Subcutaneous abdominal adipose tissue (tissue), 5 donors: ENCODE data around the gene TRPV2.

Experiments
- H3K27ac ChIP-seq: one replicate; pipeline ENCODE4 v1.7.0; 2013; ENCODE audit warnings: low read depth, mild to moderate bottlenecking, inconsistent platforms, low read length, moderate library complexity
- H3K27me3 ChIP-seq, 5 donors: one replicate each; pipeline ENCODE4 v1.7.0; 2013; ENCODE audit warnings: low read length in 5 of 5, inconsistent platforms in 1 of 5; ENCODE audit not compliant: control insufficient read depth in 5 of 5, insufficient read depth in 4 of 5
- H3K36me3 ChIP-seq, 5 donors: one replicate each; pipeline ENCODE4 v1.7.0; 2013; ENCODE audit warnings: low read length in 5 of 5; ENCODE audit not compliant: control insufficient read depth in 5 of 5, insufficient read depth in 5 of 5
- H3K4me1 ChIP-seq, 5 donors: one replicate each; pipeline ENCODE4 v1.7.0; 2013; ENCODE audit warnings: low read length in 5 of 5, mild to moderate bottlenecking in 3 of 5, moderate library complexity in 1 of 5; ENCODE audit not compliant: control insufficient read depth in 5 of 5, insufficient read depth in 5 of 5
- H3K4me3 ChIP-seq, 5 donors: one replicate each; pipeline ENCODE4 v1.7.0; 2013; ENCODE audit warnings: low read length in 5 of 5, low read depth in 1 of 5
- H3K9ac ChIP-seq, 5 donors: one replicate each; pipeline ENCODE4 v1.7.0; 2013; ENCODE audit warnings: low read length in 5 of 5, mild to moderate bottlenecking in 4 of 5, moderate library complexity in 3 of 5
- H3K9me3 ChIP-seq, 5 donors: one replicate each; pipeline ENCODE4 v1.7.0; 2013; ENCODE audit warnings: low read length in 5 of 5; ENCODE audit not compliant: control insufficient read depth in 5 of 5
- donor health status: healthy.
- donor health status: healthy.
- donor health status: healthy.
- donor health status: healthy.
- donor health status: healthy.

Gene TRPV2

DNA sequence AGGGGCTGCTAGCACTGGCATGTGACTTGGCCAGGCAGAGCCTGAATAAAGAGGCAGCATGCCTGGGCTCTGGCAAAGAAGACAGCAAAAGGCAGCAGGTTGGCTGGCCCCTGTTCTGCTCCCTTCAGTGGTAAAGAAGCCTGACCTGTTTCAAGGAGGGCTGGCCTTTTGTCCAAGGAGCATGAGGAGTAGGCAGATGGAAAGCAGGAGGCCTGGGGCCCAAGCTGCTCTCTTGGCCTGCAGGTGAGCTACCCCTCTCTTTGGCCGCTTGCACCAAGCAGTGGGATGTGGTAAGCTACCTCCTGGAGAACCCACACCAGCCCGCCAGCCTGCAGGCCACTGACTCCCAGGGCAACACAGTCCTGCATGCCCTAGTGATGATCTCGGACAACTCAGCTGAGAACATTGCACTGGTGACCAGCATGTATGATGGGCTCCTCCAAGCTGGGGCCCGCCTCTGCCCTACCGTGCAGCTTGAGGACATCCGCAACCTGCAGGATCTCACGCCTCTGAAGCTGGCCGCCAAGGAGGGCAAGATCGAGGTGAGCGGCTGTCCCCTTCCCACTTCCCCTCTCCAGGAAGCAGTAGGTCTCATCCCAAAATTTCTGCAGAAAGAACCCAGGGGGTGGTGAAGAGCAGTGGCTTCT is 8.0 kb downstream of the TRPV2 start:
- H3K27ac ChIP-seq = no peak overlapping the region
- no peaks in the 10 kb centered on the region for H3K27me3 ChIP-seq
- H3K9me3 ChIP-seq = no peaks in the 10 kb centered on the region
- no peak overlapping the region for H3K9ac ChIP-seq
- no peak overlapping the region for H3K4me3 ChIP-seq
- peaks cover 0 to 68% (median 46%) of the 10 kb centered on the region in 5 donors for H3K36me3 ChIP-seq
- H3K4me1 ChIP-seq = peaks cover 4 to 19% (median 17%) of the 10 kb centered on the region in 5 donors

DNA sequence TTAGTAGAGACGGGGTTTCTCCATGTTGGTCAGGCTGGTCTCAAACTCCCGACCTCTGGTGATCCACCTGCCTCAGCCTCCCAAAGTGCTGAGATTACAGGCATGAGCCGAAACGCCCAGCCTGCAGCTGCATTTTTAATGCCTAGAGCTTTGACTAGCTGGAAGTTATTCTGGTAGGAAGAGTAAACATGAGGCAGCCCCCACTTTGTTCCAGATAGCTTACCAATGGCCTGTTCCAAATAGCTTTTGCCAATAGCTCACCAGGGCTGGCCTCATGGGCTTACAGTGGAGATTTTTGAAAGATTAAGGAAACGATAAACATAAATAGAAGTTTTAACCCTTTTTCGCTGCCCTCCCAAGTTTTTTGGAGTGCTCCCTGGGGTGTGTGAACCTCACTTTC is 9.8 kb downstream of the TRPV2 start:
- no peak overlapping the region for H3K27ac ChIP-seq
- H3K27me3 ChIP-seq = no peaks in the 10 kb centered on the region
- H3K4me3 ChIP-seq = no peak overlapping the region
- peaks cover 0 to 5% (median under 1%) of the 10 kb centered on the region in 5 donors for H3K4me1 ChIP-seq
- no peak overlapping the region for H3K9ac ChIP-seq
- H3K36me3 ChIP-seq = peaks cover 0 to 68% (median 50%) of the 10 kb centered on the region in 5 donors
- no peaks in the 10 kb centered on the region for H3K9me3 ChIP-seq

DNA sequence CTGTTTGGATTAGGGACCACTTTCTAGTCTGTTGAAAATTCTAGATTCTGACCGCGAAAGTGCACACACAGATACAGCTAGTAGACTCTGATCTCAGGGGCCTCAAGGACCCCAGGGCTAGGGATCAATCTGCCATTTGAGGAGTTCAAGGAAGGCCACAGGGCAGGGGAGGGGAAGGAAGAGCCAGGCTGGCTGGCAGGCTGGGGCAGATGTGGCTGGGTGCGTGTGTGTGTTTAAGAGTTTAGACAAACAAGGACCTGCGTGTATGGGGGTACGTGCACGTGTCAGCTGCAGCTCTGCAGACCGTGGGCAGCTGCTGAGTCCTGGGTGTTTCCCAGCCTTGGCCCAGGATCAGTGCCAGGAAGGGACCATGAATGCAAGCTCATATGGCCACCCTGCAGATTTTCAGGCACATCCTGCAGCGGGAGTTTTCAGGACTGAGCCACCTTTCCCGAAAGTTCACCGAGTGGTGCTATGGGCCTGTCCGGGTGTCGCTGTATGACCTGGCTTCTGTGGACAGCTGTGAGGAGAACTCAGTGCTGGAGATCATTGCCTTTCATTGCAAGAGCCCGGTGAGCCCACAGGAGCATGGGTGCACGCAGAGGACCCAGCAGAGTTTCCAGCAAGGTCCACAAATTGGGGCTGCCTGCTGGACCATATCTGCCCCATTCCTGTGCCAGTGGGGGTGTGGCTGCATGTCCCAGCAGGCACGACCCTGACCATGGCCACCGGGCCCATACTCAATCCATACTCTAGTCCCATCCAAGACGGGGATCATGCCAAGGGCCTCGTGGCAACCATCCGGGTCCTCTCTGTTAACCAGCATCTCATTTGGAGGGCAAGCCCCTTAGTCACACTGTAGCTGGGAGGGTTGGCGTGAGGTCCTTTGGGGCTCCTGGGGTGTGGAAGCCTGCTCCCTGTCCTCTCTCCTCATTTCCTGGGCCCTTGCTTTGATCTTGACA is 10.6 kb downstream of the TRPV2 start:
- Histone ChIP-seq H3K4me3 (no peak overlapping the region), H3K9me3 (no peaks in the 10 kb centered on the region), H3K27me3 (no peaks in the 10 kb centered on the region), H3K27ac (no peak overlapping the region), H3K36me3 (peaks cover 0 to 66% (median 46%) of the 10 kb centered on the region in 5 donors), H3K9ac (no peak overlapping the region), H3K4me1 (peaks cover 0 to 5% (median 0%) of the 10 kb centered on the region in 5 donors)

DNA sequence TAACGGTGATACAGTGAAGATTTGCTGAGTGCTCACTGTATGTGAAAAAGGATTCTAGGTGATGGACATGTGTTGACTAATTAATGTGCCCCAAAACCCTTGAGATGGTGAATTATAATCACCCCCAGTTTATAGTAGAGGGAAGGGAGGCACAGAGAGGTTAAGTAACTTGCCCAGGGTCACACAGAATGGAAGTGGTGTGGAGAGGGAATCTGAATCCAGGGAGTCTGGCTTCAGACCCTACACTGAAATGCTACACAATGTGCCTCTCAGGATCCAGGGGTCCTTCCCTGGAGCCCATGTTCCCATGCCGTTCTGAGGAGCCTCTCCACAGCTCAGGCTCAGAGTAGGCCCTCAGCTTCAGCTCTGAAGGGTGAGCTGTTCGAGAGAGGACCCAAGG is 11.6 kb downstream of the TRPV2 start:
- Histone ChIP-seq H3K9me3 (no peaks in the 10 kb centered on the region), H3K36me3 (peaks cover 0 to 69% (median 49%) of the 10 kb centered on the region in 5 donors), H3K9ac (no peak overlapping the region)

DNA sequence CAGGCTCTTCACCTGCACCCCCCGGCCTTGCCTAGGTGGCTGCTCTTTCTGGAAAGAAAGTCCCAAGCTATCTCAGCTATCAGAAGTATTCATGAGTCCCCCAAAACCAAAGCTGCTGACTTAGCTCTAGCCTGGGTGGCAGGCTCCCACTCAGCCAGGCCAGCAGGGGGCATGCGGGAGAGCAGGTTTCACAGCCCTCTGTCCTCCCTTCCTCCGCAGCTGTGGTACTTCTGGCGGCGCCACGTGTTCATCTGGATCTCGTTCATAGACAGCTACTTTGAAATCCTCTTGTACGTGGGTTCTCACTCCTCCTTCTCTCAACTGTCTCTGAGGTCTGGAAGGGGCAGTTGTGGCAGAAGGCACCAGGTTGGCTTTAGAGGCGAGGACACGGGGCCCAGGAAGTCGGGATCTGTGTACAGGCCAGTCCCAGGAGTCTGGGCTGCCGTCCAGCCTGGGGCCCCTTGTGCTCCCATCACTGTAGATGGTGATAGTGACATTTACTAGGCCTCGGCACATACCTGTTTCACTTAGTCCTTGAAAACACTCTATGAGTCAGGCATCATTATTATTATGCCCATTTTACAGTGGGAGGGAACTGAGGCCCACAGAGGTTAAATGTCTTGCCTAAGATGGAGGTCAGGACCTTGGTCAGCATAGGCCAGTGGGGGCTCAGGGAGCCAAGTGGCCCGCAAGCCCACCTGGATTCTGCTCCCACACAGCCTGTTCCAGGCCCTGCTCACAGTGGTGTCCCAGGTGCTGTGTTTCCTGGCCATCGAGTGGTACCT is 12.9 kb downstream of the TRPV2 start:
- Histone ChIP-seq H3K36me3 (peaks cover 0 to 65% (median 42%) of the 10 kb centered on the region in 5 donors), H3K9ac (no peak overlapping the region), H3K4me3 (no peak overlapping the region), H3K4me1 (peaks cover 0 to 5% (median 0%) of the 10 kb centered on the region in 5 donors), H3K9me3 (no peaks in the 10 kb centered on the region), H3K27me3 (no peaks in the 10 kb centered on the region), H3K27ac (no peak overlapping the region)

More for the DNA sequence above, 11.6 kb downstream of the TRPV2 start:
- Histone ChIP-seq H3K27ac (no peak overlapping the region), H3K4me1 (peaks cover 0 to 5% (median 0%) of the 10 kb centered on the region in 5 donors), H3K27me3 (no peaks in the 10 kb centered on the region), H3K4me3 (no peak overlapping the region)

DNA sequence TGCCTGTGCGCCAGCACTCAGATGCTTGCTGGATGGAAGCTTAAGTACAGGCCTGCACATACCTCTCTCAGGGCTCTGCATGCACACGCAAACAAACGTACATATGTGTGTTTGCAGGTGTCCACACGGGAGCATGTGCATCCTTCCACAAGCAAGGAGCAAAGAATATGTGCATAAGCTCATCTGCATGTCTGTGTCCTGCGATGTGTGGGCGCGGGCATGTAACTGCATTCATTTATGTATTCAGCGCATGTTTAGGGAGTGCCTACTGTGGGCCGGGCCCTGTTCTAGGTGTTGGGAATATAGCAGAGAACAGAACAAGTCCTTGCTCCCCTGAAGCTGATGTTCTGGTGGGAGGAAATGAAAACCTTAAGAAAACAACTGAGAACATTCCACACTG is 13.7 kb downstream of the TRPV2 start:
- H3K9ac ChIP-seq = no peak overlapping the region
- H3K4me1 ChIP-seq = peaks cover 0 to 5% (median 0%) of the 10 kb centered on the region in 5 donors
- H3K9me3 ChIP-seq = no peaks in the 10 kb centered on the region
- H3K27ac ChIP-seq = no peak overlapping the region
- no peak overlapping the region for H3K4me3 ChIP-seq
- H3K36me3 ChIP-seq = peaks cover 0 to 66% (median 38%) of the 10 kb centered on the region in 5 donors
- H3K27me3 ChIP-seq = no peaks in the 10 kb centered on the region

DNA sequence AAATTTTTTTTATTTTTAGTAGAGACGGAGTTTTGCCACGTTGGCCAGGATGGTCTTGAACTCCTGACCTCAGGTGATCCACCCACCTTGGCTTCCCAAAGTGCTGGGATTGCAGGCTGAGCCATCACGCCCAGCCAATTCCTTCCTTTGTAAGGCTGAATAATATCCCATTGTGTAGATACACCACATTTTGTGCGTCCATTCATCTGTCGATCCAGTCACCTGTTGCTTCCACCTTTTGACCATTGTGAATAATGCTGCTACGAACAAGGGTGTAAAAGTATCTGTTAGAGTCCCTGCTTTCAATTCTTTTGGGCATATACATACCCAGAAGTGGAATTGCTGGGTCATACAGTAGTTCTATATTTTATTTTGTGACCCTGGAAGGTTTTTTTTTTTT is 15.3 kb downstream of the TRPV2 start:
- Histone ChIP-seq H3K36me3 (peaks cover 0 to 60% (median 38%) of the 10 kb centered on the region in 5 donors), H3K27ac (no peak overlapping the region), H3K4me3 (no peak overlapping the region), H3K27me3 (no peaks in the 10 kb centered on the region), H3K9ac (no peak overlapping the region), H3K4me1 (peaks cover 0 to 5% (median 0%) of the 10 kb centered on the region in 5 donors), H3K9me3 (no peaks in the 10 kb centered on the region)

DNA sequence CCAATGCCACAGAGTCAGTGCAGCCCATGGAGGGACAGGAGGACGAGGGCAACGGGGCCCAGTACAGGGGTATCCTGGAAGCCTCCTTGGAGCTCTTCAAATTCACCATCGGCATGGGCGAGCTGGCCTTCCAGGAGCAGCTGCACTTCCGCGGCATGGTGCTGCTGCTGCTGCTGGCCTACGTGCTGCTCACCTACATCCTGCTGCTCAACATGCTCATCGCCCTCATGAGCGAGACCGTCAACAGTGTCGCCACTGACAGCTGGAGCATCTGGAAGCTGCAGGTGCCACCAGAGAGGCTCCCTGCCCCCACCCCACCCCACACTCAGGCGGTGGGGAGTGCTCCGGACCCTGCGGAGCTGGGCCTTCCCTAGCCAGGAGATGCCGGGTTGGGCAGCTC is 16.6 kb downstream of the TRPV2 start:
- Histone ChIP-seq H3K27ac (no peak overlapping the region), H3K27me3 (no peaks in the 10 kb centered on the region), H3K4me3 (no peak overlapping the region), H3K36me3 (peaks cover 0 to 48% (median 28%) of the 10 kb centered on the region in 5 donors), H3K4me1 (peaks cover 0 to 5% (median 0%) of the 10 kb centered on the region in 5 donors), H3K9me3 (no peaks in the 10 kb centered on the region), H3K9ac (no peak overlapping the region)

DNA sequence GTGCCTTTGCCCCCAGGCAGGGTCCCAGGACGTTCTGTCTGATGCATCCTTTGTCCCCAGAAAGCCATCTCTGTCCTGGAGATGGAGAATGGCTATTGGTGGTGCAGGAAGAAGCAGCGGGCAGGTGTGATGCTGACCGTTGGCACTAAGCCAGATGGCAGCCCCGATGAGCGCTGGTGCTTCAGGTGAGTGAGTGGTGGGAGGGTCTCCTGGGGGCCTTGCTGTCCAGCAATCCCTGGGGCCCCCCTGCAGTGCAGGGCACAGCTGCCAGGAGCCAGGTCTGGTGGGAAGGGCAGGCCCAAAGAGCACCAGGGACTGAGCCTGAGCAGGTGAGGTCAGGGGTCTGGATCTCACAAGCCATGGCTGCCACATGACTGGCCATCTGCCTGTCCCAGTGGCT is 18.1 kb downstream of the TRPV2 start:
- H3K27me3 ChIP-seq = no peaks in the 10 kb centered on the region
- H3K9me3 ChIP-seq = no peaks in the 10 kb centered on the region
- H3K4me1 ChIP-seq = peaks cover 0 to 6% (median 5%) of the 10 kb centered on the region in 5 donors
- no peak overlapping the region for H3K4me3 ChIP-seq
- H3K9ac ChIP-seq = no peak overlapping the region
- no peak overlapping the region for H3K27ac ChIP-seq
- H3K36me3 ChIP-seq = peaks cover 0 to 33% (median 15%) of the 10 kb centered on the region in 5 donors
